A549 (cell line): ENCODE data around the gene TUBGCP2. TPM values are rescaled to one million over a fixed set of nuclear protein-coding genes. Genes with fewer than 3 reads are reported as not detected.

ENCODE experiments used
- ATAC-seq, 2 experiments: fragments of 200-7000 bp in 1 of 2; fragments of >200 bp in 1 of 2; cut with Nextera tagmentation in 1 of 2; cut with Tn5 transposase in 1 of 2; 3 replicates each; pipeline versions ENCODE4 v1.8.0 to v1.9.1; 2018 to 2020; ENCODE audit warnings: mild to moderate bottlenecking in 1 of 2, moderate library complexity in 1 of 2
- CTCF ChIA-PET: fragments of 300-600 bp; sonication (Branson Sonifier 250); formaldehyde crosslinking; extraction: SDS; loops from one replicate; lab custom pipeline; 2021; ENCODE audit warnings: antibody characterized with exemption, inconsistent platforms; lab: Yijun Ruan, JAX
- POLR2A ChIA-PET: fragments of 350-600 bp; formaldehyde crosslinking; extraction: SDS; loops from one replicate; lab custom pipeline; 2021; ENCODE audit warnings: antibody characterized with exemption, inconsistent platforms; lab: Yijun Ruan, JAX
- DNase-seq, 2 experiments: peaks; one replicate each; pipeline versions ENCODE4 v3.0.0 to v3.0.0-alpha.2; 2011 to 2016; ENCODE audit warnings: low read depth in 1 of 2, low spot score in 1 of 2
- FAIRE-seq: peaks from 2 replicates; lab custom pipeline; 2011; peaks lifted over from hg19 to GRCh38; lab: Jason Lieb, UNC
- H3K27ac ChIP-seq, 2 experiments: fragments of >200 bp; sonication (Bioruptor Twin); formaldehyde crosslinking; 3 replicates each; pipeline ENCODE4 v1.5.1; 2016 to 2017
- H3K4me1 ChIP-seq: fragments of >200 bp; sonication (Bioruptor Twin); formaldehyde crosslinking; 3 replicates; pipeline ENCODE4 v1.6.1; 2016
- H3K4me2 ChIP-seq: fragments of >200 bp; sonication (Bioruptor Twin); formaldehyde crosslinking; 3 replicates; pipeline ENCODE4 v1.6.1; 2016
- H3K4me3 ChIP-seq: fragments of >200 bp; sonication (Bioruptor Twin); formaldehyde crosslinking; 3 replicates; pipeline ENCODE4 v1.5.1; 2016
- H3K9me3 ChIP-seq: fragments of >200 bp; sonication (Bioruptor Twin); formaldehyde crosslinking; 3 replicates; pipeline ENCODE4 v1.6.1; 2016
- CBX2 ChIP-seq: fragments of 200-600 bp; sonication (generic); IDR thresholded peaks from 2 replicates; pipeline ENCODE4 v1.6.1; 2016; ENCODE audit warnings: low read depth, mild to moderate bottlenecking, borderline replicate concordance
- CBX8 ChIP-seq: fragments of 200-600 bp; sonication (generic); IDR thresholded peaks from 2 replicates; pipeline ENCODE4 v1.6.1; 2016
- CHD2 ChIP-seq: fragments of 150-350 bp; IDR thresholded peaks from 2 replicates; pipeline ENCODE4 v1.6.1; 2014; ENCODE audit warnings: low read length; ENCODE audit not compliant: partially characterized antibody
- CTCF ChIP-seq: fragments of >200 bp; sonication (Bioruptor Twin); formaldehyde crosslinking; IDR thresholded peaks from 3 replicates; pipeline ENCODE4 v1.5.1; 2016
- E2F6 ChIP-seq: IDR thresholded peaks from 2 replicates; pipeline ENCODE4 v1.6.1; 2012; ENCODE audit warnings: low read depth, borderline replicate concordance
- EHF ChIP-seq: fragments of 250-450 bp; sonication (Bioruptor Pico); IDR thresholded peaks from 2 replicates; pipeline ENCODE4 v1.5.0; 2020; ENCODE audit warnings: mild to moderate bottlenecking
- FOSB ChIP-seq: fragments of 250-450 bp; sonication (Bioruptor Pico); IDR thresholded peaks from 2 replicates; pipeline ENCODE4 v1.5.0; 2020; ENCODE audit warnings: mild to moderate bottlenecking, moderate library complexity
- FOXS1 ChIP-seq: fragments of 250-450 bp; sonication (Bioruptor Pico); IDR thresholded peaks from 2 replicates; pipeline ENCODE4 v1.5.0; 2020; ENCODE audit warnings: mild to moderate bottlenecking, moderate library complexity
- HDAC2 ChIP-seq: fragments of 200-600 bp; sonication (generic); IDR thresholded peaks from 2 replicates; pipeline ENCODE4 v1.6.1; 2016
- HOXA7 ChIP-seq: fragments of 250-450 bp; sonication (Bioruptor Pico); IDR thresholded peaks from 2 replicates; pipeline ENCODE4 v1.5.0; 2020; ENCODE audit warnings: mild to moderate bottlenecking, moderate library complexity
- HOXB13 ChIP-seq: fragments of 250-450 bp; sonication (Bioruptor Pico); IDR thresholded peaks from 2 replicates; pipeline ENCODE4 v1.5.0; 2020; ENCODE audit warnings: low read depth, mild to moderate bottlenecking, moderate library complexity
- JUN ChIP-seq, 2 experiments: fragments of >200 bp; sonication (Bioruptor Twin); formaldehyde crosslinking; IDR thresholded peaks; 2 replicates in 1 of 2; 3 replicates in 1 of 2; pipeline ENCODE4 v1.6.1; 2016 to 2017
- KDM5A ChIP-seq: fragments of 200-600 bp; sonication (generic); IDR thresholded peaks from 2 replicates; pipeline ENCODE4 v1.6.1; 2016; ENCODE audit warnings: antibody characterized with exemption, mild to moderate bottlenecking
- NPAS2 ChIP-seq: fragments of 250-450 bp; sonication (Bioruptor Pico); IDR thresholded peaks from 2 replicates; pipeline ENCODE4 v1.8.0; 2022; ENCODE audit warnings: mild to moderate bottlenecking, moderate library complexity, borderline replicate concordance
- PBX3 ChIP-seq: IDR thresholded peaks from 2 replicates; pipeline ENCODE4 v1.6.1; 2012
- POLR2A ChIP-seq: IDR thresholded peaks from 2 replicates; pipeline ENCODE4 v1.6.1; 2012; ENCODE audit warnings: mild to moderate bottlenecking, low read length
- RAD21 ChIP-seq, 2 experiments: fragments of >200 bp in 1 of 2; sonication (Bioruptor Twin) in 1 of 2; formaldehyde crosslinking in 1 of 2; IDR thresholded peaks in 1 of 2; conservative IDR thresholded peaks in 1 of 2; 2 replicates in 1 of 2; 3 replicates in 1 of 2; pipeline ENCODE4 v1.6.1; 2012 to 2018; ENCODE audit warnings: inconsistent platforms in 1 of 2
- USF2 ChIP-seq: fragments of 450-650 bp; IDR thresholded peaks from 2 replicates; pipeline ENCODE4 v1.6.1; 2014; ENCODE audit warnings: antibody characterized with exemption
- WGBS: methylation state at CpG from one replicate; pipeline ENCODE4 v1.1.6; 2017; ENCODE audit errors: missing lambda C conversion rate; 5-methylcytosine and 5-hydroxymethylcytosine counted together
- polyA plus RNA-seq, 4 experiments: library from polyadenylated mRNA; depleted of rRNA in 3 of 4; stranded (reverse); fragments of >200 nt; fragmentation: RNase III in 1 of 4; extraction: RNeasy Plus Mini Kit Qiagen cat#74134 plus additional on column Dnase treatment in 1 of 4; gene quantifications; 2 replicates in 3 of 4; 3 replicates in 1 of 4; pipeline ENCODE4 v1.2.3, GENCODE V29; 2011 to 2017

The TUBGCP2 gene
- polyA plus RNA-seq, 2 of the 4 experiments (the other 2 are of a cell fraction): 33.6 to 44.5 TPM

- 80% methylated on average over 12 of the region's 13 CpGs for WGBS
- CTCF ChIA-PET: interaction anchor here (1.1 to 9.2 kb wide), 2 partner anchors 8 to 11 kb away, joined by 3 to 76 read pairs; no protein-coding TSS in a partner anchor
- no peak overlapping the region for H3K4me3 ChIP-seq
- TF ChIP-seq POLR2A (no peak), PBX3 (no peak), JUN (IDR thresholded peaks at IDR 0.05) (no peak), FOSB (CRISPR knock-in tag) (no peak)
- FAIRE-seq (no peak), ATAC-seq (no peak), DNase-seq (no peak)
- peaks cover 24% of the 10 kb centered on the region for H3K4me1 ChIP-seq
- no peaks in the 10 kb centered on the region for H3K9me3 ChIP-seq
- H3K27ac ChIP-seq: no peak overlapping the region
- POLR2A ChIA-PET: no interaction called here
- H3K4me2 ChIP-seq: no peak overlapping the region
Measured at GRCh38 chr10:133339708-133340380, 31.2 kb upstream of the TUBGCP2 start.

GRCh38 chr10:133338080-133339071 lies 29.7 kb upstream of the TUBGCP2 start:
- Histone ChIP-seq H3K4me2 (no peak overlapping the region), H3K4me3 (no peak overlapping the region), H3K4me1 (peaks cover 24% of the 10 kb centered on the region), H3K9me3 (no peaks in the 10 kb centered on the region), H3K27ac (no peak overlapping the region)
- ATAC-seq: no peak
- 59% methylated on average over 10 of the region's 10 CpGs for WGBS
- no peak for FAIRE-seq
- ChIA-PET POLR2A (no interaction called here), CTCF (no interaction called here)
- DNase-seq: no peak
- TF ChIP-seq HDAC2 (no peak), HOXB13 (CRISPR knock-in tag) (no peak), E2F6 (no peak), NPAS2 (no peak), USF2 (no peak), RAD21 (conservative IDR thresholded peaks at IDR 0.05 in 1 of 2, IDR thresholded peaks at IDR 0.05 in 1 of 2) (no peak), CHD2 (no peak), POLR2A (no peak), CBX2 (no peak), FOXS1 (no peak), KDM5A (no peak), HOXA7 (CRISPR knock-in tag) (no peak), CTCF (no peak)

GRCh38 chr10:133337370-133337725 lies 28.7 kb upstream of the TUBGCP2 start:
- 11% methylated on average over 3 of the region's 3 CpGs for WGBS
- H3K9me3 ChIP-seq: no peaks in the 10 kb centered on the region
- POLR2A ChIA-PET: no interaction called here

More at GRCh38 chr10:133337370-133337725, 28.7 kb upstream of the TUBGCP2 start:
- Histone ChIP-seq H3K4me1 (peaks cover 22% of the 10 kb centered on the region), H3K4me3 (no peak overlapping the region), H3K27ac (no peak overlapping the region), H3K4me2 (peak overlapping the region; percentile 97)
- CTCF ChIA-PET: no interaction called here
- ATAC-seq: no peak
- FAIRE-seq: no peak
- no peak for DNase-seq
- TF ChIP-seq EHF (CRISPR knock-in tag) (no peak), USF2 (peak; percentile 49), CBX8 (no peak)
